Ovary (tissue), 9 donors: ENCODE results near the gene NRCAM. TPM values are rescaled to one million over a fixed set of nuclear protein-coding genes. Genes with fewer than 3 reads are reported as not detected.

ENCODE experiments used
- DNase-seq, 5 donors: peaks; one replicate each; pipeline ENCODE4 v3.0.0-alpha.2; 2019 to 2020
- H3K27ac ChIP-seq, 2 donors: fragments of 200-600 bp; one replicate each; pipeline versions ENCODE4 v1.5.1 to v1.8.0; 2019 to 2022
- H3K27me3 ChIP-seq: fragments of 200-600 bp; one replicate; pipeline ENCODE4 v1.8.0; 2022
- H3K36me3 ChIP-seq: fragments of 200-600 bp; sonication (generic); one replicate; pipeline ENCODE4 v1.5.1; 2019
- H3K4me1 ChIP-seq: one replicate; pipeline ENCODE4 v1.8.1; 2013; ENCODE audit warnings: mild to moderate bottlenecking, moderate library complexity; ENCODE audit not compliant: insufficient read depth
- H3K4me3 ChIP-seq: fragments of 200-600 bp; sonication (generic); one replicate; pipeline ENCODE4 v1.5.1; 2017
- H3K9me3 ChIP-seq, 2 donors: fragments of 200-600 bp in 1 of 2; sonication (generic) in 1 of 2; one replicate each; pipeline versions ENCODE4 v1.5.1 to v1.8.1; 2013 to 2019; ENCODE audit warnings: mild to moderate bottlenecking in 1 of 2, moderate library complexity in 1 of 2
- CTCF ChIP-seq, 3 donors: fragments of 450-650 bp in 2 of 3; fragments of 200-600 bp in 1 of 3; IDR thresholded peaks; one replicate each; pipeline versions ENCODE4 v1.5.1 to v1.8.0; 2016 to 2022; ENCODE audit warnings: antibody characterized with exemption in 3 of 3, mild to moderate bottlenecking in 1 of 3
- EP300 ChIP-seq: sonication (generic); formaldehyde crosslinking; IDR thresholded peaks from one replicate; pipeline ENCODE4 v1.6.1; 2017; ENCODE audit warnings: antibody characterized with exemption
- POLR2A ChIP-seq: fragments of 450-650 bp; IDR thresholded peaks from one replicate; pipeline ENCODE4 v1.6.1; 2017; ENCODE audit warnings: antibody characterized with exemption, mild to moderate bottlenecking, moderate library complexity
- WGBS, 3 donors: extraction: QIAGEN DNeasy Blood & Tissue Kit in 1 of 3; methylation state at CpG; one replicate each; pipeline versions ENCODE4 v1.1.5 to v1.1.7; 2013 to 2017; 5-methylcytosine and 5-hydroxymethylcytosine counted together
- intact Hi-C, 4 donors: fragments of 100-400 bp; cut with DNase I; formaldehyde crosslinking; loops; one replicate each; pipeline versions ENCODE4 v1.11.0 to v1.15.1; 2022 to 2023
- polyA plus RNA-seq, 2 donors: library from polyadenylated mRNA; stranded (reverse); fragments of 200-250 nt in 1 of 2; fragments of 350-450 nt in 1 of 2; fragmentation: Illumina TruSeq in 1 of 2; extraction: RNeasy Lipid Tissue Mini Kit (QIAGEN cat#74804) in 1 of 2; gene quantifications; one replicate each; pipeline ENCODE4 v1.2.3, GENCODE V29; 2013 to 2014
- total RNA-seq, 7 donors: library from RNA; depleted of rRNA in 2 of 7; stranded (reverse); fragments of >200 nt in 2 of 7; fragmentation: NEBNext Ultra II Directional in 3 of 7; extraction: Animal tissue kit (Norgen Biotek cat#: 25700) in 3 of 7; gene quantifications; one replicate each; pipeline versions ENCODE4 v1.1.0 to v1.2.4, GENCODE V29; 2016 to 2023
- donor health status: DM: no; HTN: no; CAD: no; lungs with moderate emphysema.
- donor health status: DM: no; HTN: no; CAD: no.
- donor health status: Bipolar disorder and iron deficiency.
- donor health status: DM: yes; HTN: yes; CAD: no.
- donor health status: DM: no; HTN: no; CAD: no.
- donor health status: DM: yes; HTN: yes; CAD: no.

Gene NRCAM
- total and polyA plus RNA-seq, 9 donors: 0.61 to 14.8 (median 2.8) TPM

GRCh38 chr7:108202743-108203142 lies 253.5 kb downstream of the NRCAM start:
- Histone ChIP-seq H3K36me3 (no peaks in the 10 kb centered on the region), H3K4me1 (no peaks in the 10 kb centered on the region), H3K9me3 (no peaks in the 10 kb centered on the region), H3K4me3 (no peak overlapping the region), H3K27me3 (no peaks in the 10 kb centered on the region), H3K27ac (no peak overlapping the region)
- intact Hi-C loops: no loop called here
- DNase-seq: no peak
- WGBS, 3 donors: 47 to 55% (median 47%) methylated on average over 4 of the region's 4 CpGs
- TF ChIP-seq CTCF (IDR thresholded peaks at IDR 0.05): no peak
- no peak for TF ChIP-seq POLR2A
- TF ChIP-seq EP300: no peak

GRCh38 chr7:108201766-108202165 lies 254.5 kb downstream of the NRCAM start:
- 4 to 35% (median 8%) methylated on average over 2 of the region's 2 CpGs for WGBS, 3 donors
- H3K4me3 ChIP-seq: no peak overlapping the region
- no peaks in the 10 kb centered on the region for H3K36me3 ChIP-seq
- no peaks in the 10 kb centered on the region for H3K27me3 ChIP-seq
- DNase-seq: no peak
- intact Hi-C loops: no loop called here
- H3K4me1 ChIP-seq: no peaks in the 10 kb centered on the region
- H3K9me3 ChIP-seq: no peaks in the 10 kb centered on the region
- no peak overlapping the region for H3K27ac ChIP-seq
- TF ChIP-seq EP300 (no peak), POLR2A (no peak), CTCF (IDR thresholded peaks at IDR 0.05) (no peak)

- DNase-seq: no peak
- no peaks in the 10 kb centered on the region for H3K27me3 ChIP-seq
- no peaks in the 10 kb centered on the region for H3K9me3 ChIP-seq
- no peak overlapping the region for H3K4me3 ChIP-seq
- intact Hi-C loops: no loop called here
- 82 to 94% (median 86%) methylated on average over 1 of the region's 1 CpG for WGBS, 3 donors
- H3K27ac ChIP-seq: no peak overlapping the region
- TF ChIP-seq CTCF (IDR thresholded peaks at IDR 0.05): no peak
- no peak for TF ChIP-seq POLR2A
- TF ChIP-seq EP300: no peak
- no peaks in the 10 kb centered on the region for H3K36me3 ChIP-seq
- H3K4me1 ChIP-seq: no peaks in the 10 kb centered on the region
Observed at GRCh38 chr7:108200326-108200725, 255.9 kb downstream of the NRCAM start.

- Histone ChIP-seq H3K36me3 (no peaks in the 10 kb centered on the region), H3K4me3 (no peak overlapping the region), H3K4me1 (no peaks in the 10 kb centered on the region), H3K27ac (no peak overlapping the region), H3K9me3 (no peaks in the 10 kb centered on the region), H3K27me3 (no peaks in the 10 kb centered on the region)
- DNase-seq: no peak
- 90 to 93% (median 92%) methylated on average over 3 of the region's 3 CpGs for WGBS, 3 donors
- TF ChIP-seq EP300: no peak
- no peak for TF ChIP-seq POLR2A
- no peak for TF ChIP-seq CTCF (IDR thresholded peaks at IDR 0.05)
- intact Hi-C loops: no loop called here
Observed at GRCh38 chr7:108197371-108198091, 258.7 kb downstream of the NRCAM start.
